Transverse colon (tissue), 4 donors: ENCODE data around the gene TMC7.

Source experiments
- CTCF ChIP-seq, 5 experiments: fragments of 200-600 bp in 3 of 5; fragments of 450-650 bp in 2 of 5; sonication (generic) in 3 of 5; IDR thresholded peaks; 1 replicate in 2 of 5; 2 replicates in 3 of 5; pipeline ENCODE4 v1.5.1; 2016 to 2017; ENCODE audit warnings: antibody characterized with exemption in 5 of 5, inconsistent platforms in 3 of 5, mild to moderate bottlenecking in 2 of 5, moderate library complexity in 1 of 5
- EP300 ChIP-seq: sonication (generic); formaldehyde crosslinking; IDR thresholded peaks from one replicate; pipeline ENCODE4 v1.6.1; 2017; ENCODE audit warnings: antibody characterized with exemption, low read depth
- POLR2AphosphoS5 ChIP-seq, 3 donors: sonication (generic); formaldehyde crosslinking; IDR thresholded peaks; one replicate each; pipeline ENCODE4 v1.6.1; 2016; ENCODE audit warnings: antibody characterized with exemption in 3 of 3

- TF ChIP-seq CTCF (IDR thresholded peaks at IDR 0.05) (no peak), POLR2AphosphoS5 (IDR thresholded peaks at IDR 0.05) (no peak), EP300 (no peak)
Observed at GRCh38 chr16:19011169-19011731, 27.5 kb downstream of the TMC7 start.
